Fibroblast of lung (primary cell): ENCODE measurements around the gene ZSWIM6. TPM values are rescaled to one million over a fixed set of nuclear protein-coding genes. Genes with fewer than 3 reads are reported as not detected.

Experiments
- DNase-seq, 2 donors: peaks; one replicate each; pipeline versions ENCODE4 v3.0.0 to v3.0.0-alpha.2; 2010; ENCODE audit warnings: low read depth in 2 of 2
- H2AFZ ChIP-seq: 2 replicates; pipeline ENCODE4 v1.5.1; 2012; ENCODE audit warnings: low read length, control low read depth, inconsistent platforms
- H3K27ac ChIP-seq: 2 replicates; pipeline ENCODE4 v1.5.1; 2011; ENCODE audit warnings: low read length, control low read depth; ENCODE audit not compliant: insufficient read depth
- H3K27me3 ChIP-seq: 2 replicates; pipeline ENCODE4 v1.5.1; 2011; ENCODE audit warnings: mild to moderate bottlenecking, low read length; ENCODE audit not compliant: control insufficient read depth, insufficient read depth
- H3K36me3 ChIP-seq: 2 replicates; pipeline ENCODE4 v1.5.1; 2011; ENCODE audit warnings: low read length; ENCODE audit not compliant: control insufficient read depth, insufficient read depth
- H3K4me1 ChIP-seq: 2 replicates; pipeline ENCODE4 v1.5.1; 2011; ENCODE audit warnings: low read length; ENCODE audit not compliant: control insufficient read depth, insufficient read depth; ENCODE audit errors: extremely low read depth
- H3K4me2 ChIP-seq: 2 replicates; pipeline ENCODE4 v1.5.1; 2011; ENCODE audit warnings: low read length, control low read depth; ENCODE audit not compliant: insufficient read depth; ENCODE audit errors: extremely low read depth
- H3K4me3 ChIP-seq, 4 experiments: fragments of 200-600 bp in 1 of 4; sonication (generic) in 1 of 4; replicated peaks in 1 of 4; 2 replicates each; pipeline ENCODE4 v1.5.1; 2011 to 2016; ENCODE audit warnings: low read length in 4 of 4, low read depth in 3 of 4, mild to moderate bottlenecking in 3 of 4, control low read depth in 2 of 4, inconsistent platforms in 1 of 4, mixed read lengths in 1 of 4; ENCODE audit not compliant: insufficient read depth in 1 of 4; ENCODE audit errors: control extremely low read depth in 1 of 4
- H3K79me2 ChIP-seq: 2 replicates; pipeline ENCODE4 v1.5.1; 2012; ENCODE audit warnings: mild to moderate bottlenecking, low read length, inconsistent platforms; ENCODE audit not compliant: control insufficient read depth, insufficient read depth
- H3K9ac ChIP-seq: 2 replicates; pipeline ENCODE4 v1.5.1; 2011; ENCODE audit warnings: mild to moderate bottlenecking, low read length, control low read depth; ENCODE audit not compliant: insufficient read depth
- H3K9me3 ChIP-seq: 2 replicates; pipeline ENCODE4 v1.5.1; 2012; ENCODE audit warnings: low read depth, low read length; ENCODE audit not compliant: control insufficient read depth, insufficient read depth
- H4K20me1 ChIP-seq: 2 replicates; pipeline ENCODE4 v1.5.1; 2011; ENCODE audit warnings: low read length; ENCODE audit not compliant: control insufficient read depth, insufficient read depth; ENCODE audit errors: extremely low read depth
- CTCF ChIP-seq, 2 donors: IDR thresholded peaks in 1 of 2; conservative IDR thresholded peaks in 1 of 2; 1 replicate in 1 of 2; 2 replicates in 1 of 2; pipeline ENCODE4 v1.5.1; 2011 to 2012; ENCODE audit warnings: low read length in 2 of 2, control low read depth in 1 of 2, inconsistent platforms in 1 of 2, low read depth in 1 of 2, mild to moderate bottlenecking in 1 of 2
- EZH2 ChIP-seq: IDR thresholded peaks from 2 replicates; pipeline ENCODE4 v1.5.1; 2012; ENCODE audit warnings: low read length, control low read depth, mild to moderate bottlenecking; ENCODE audit errors: missing control alignments
- polyA plus RNA-seq, 2 donors: library from polyadenylated mRNA; depleted of rRNA in 1 of 2; stranded (reverse) in 1 of 2; unstranded in 1 of 2; fragments of >200 nt; gene quantifications; 2 replicates each; pipeline ENCODE4 v1.2.1, GENCODE V29; 2011 to 2012; ENCODE audit warnings: missing spikeins in 1 of 2
- total RNA-seq: library from RNA; depleted of rRNA; stranded (reverse); fragments of >200 nt; gene quantifications from 2 replicates; pipeline ENCODE4 v1.2.1, GENCODE V29; 2014

Gene ZSWIM6
- total and polyA plus RNA-seq, 2 donors (not counting 1 experiment from before 2014, with no cell fraction given), result 23.5 to 26.6 TPM

- H3K9ac ChIP-seq, result no peak overlapping the region
Measured at GRCh38 chr5:61559722-61560121, 227.7 kb downstream of the ZSWIM6 start.

GRCh38 chr5:61563401-61563800 is 231.3 kb downstream of the ZSWIM6 start:
- Histone ChIP-seq H3K27ac (no peak overlapping the region), H4K20me1 (no peaks in the 10 kb centered on the region), H3K4me3 (no peak overlapping the region), H3K79me2 (no peaks in the 10 kb centered on the region), H3K9me3 (no peaks in the 10 kb centered on the region), H3K4me1 (no peaks in the 10 kb centered on the region), H3K36me3 (no peaks in the 10 kb centered on the region), H2AFZ (no peak overlapping the region), H3K9ac (no peak overlapping the region), H3K27me3 (peaks cover 4% of the 10 kb centered on the region), H3K4me2 (no peak overlapping the region)
- TF ChIP-seq EZH2 (no peak), CTCF (conservative IDR thresholded peaks at IDR 0.05 in 1 of 2, IDR thresholded peaks at IDR 0.05 in 1 of 2; ENCODE audit: low read depth in 1 of 2, low read length in 2 of 2) (no peak)
- DNase-seq, result peak in 1 of 2 donors; percentile 53

More at GRCh38 chr5:61559722-61560121, 227.7 kb downstream of the ZSWIM6 start:
- Histone ChIP-seq H4K20me1 (no peaks in the 10 kb centered on the region), H3K36me3 (no peaks in the 10 kb centered on the region), H3K4me1 (no peaks in the 10 kb centered on the region), H3K9me3 (no peaks in the 10 kb centered on the region), H3K27ac (no peak overlapping the region), H3K4me2 (no peak overlapping the region), H3K27me3 (no peaks in the 10 kb centered on the region), H3K4me3 (no peak overlapping the region), H2AFZ (no peak overlapping the region), H3K79me2 (no peaks in the 10 kb centered on the region)
- no peak for DNase-seq
- no peak for TF ChIP-seq CTCF (conservative IDR thresholded peaks at IDR 0.05 in 1 of 2, IDR thresholded peaks at IDR 0.05 in 1 of 2; ENCODE audit: low read depth in 1 of 2, low read length in 2 of 2)
- no peak for TF ChIP-seq EZH2

- H2AFZ ChIP-seq, result no peak overlapping the region
- H4K20me1 ChIP-seq, result no peaks in the 10 kb centered on the region
- TF ChIP-seq EZH2 (no peak), CTCF (conservative IDR thresholded peaks at IDR 0.05 in 1 of 2, IDR thresholded peaks at IDR 0.05 in 1 of 2; ENCODE audit: low read depth in 1 of 2, low read length in 2 of 2) (no peak)
- no peaks in the 10 kb centered on the region for H3K9me3 ChIP-seq
- peaks cover 4% of the 10 kb centered on the region for H3K27me3 ChIP-seq
- no peaks in the 10 kb centered on the region for H3K4me1 ChIP-seq
- no peak overlapping the region for H3K27ac ChIP-seq
- H3K9ac ChIP-seq, result no peak overlapping the region
- no peak for DNase-seq
- H3K79me2 ChIP-seq, result no peaks in the 10 kb centered on the region
- H3K36me3 ChIP-seq, result no peaks in the 10 kb centered on the region
- no peak overlapping the region for H3K4me3 ChIP-seq
- H3K4me2 ChIP-seq, result no peak overlapping the region
Measured at GRCh38 chr5:61567337-61567736, 235.3 kb downstream of the ZSWIM6 start.
